T-helper 17 cell (primary cell): ENCODE measurements around the gene RAET1G. TPM values are rescaled to one million over a fixed set of nuclear protein-coding genes. Genes with fewer than 3 reads are reported as not detected.
"Not testable (repeated sequence)": the region's sequence is repeated elsewhere in the genome, so short reads cannot be mapped to it uniquely, and the experiment has no call there.

Experiments used
- ATAC-seq: fragments of 150-1000 bp; cut with Tn5 transposase; 2 replicates; pipeline ENCODE4 v1.10.0; 2021; ENCODE audit warnings: mild to moderate bottlenecking, moderate library complexity
- DNase-seq, 3 donors: peaks; one replicate each; pipeline versions ENCODE4 v3.0.0 to v3.0.0-alpha.2; 2020 to 2021
- H3K9me3 ChIP-seq: one replicate; pipeline ENCODE4 v1.7.0; 2013; ENCODE audit warnings: low read length, mild to moderate bottlenecking; ENCODE audit not compliant: control insufficient read depth, poor library complexity, severe bottlenecking
- H3K27ac Mint-ChIP-seq: one replicate; pipeline ENCODE4 v1.8.0; 2022; ENCODE audit warnings: mild to moderate bottlenecking, moderate library complexity, mixed read lengths
- H3K27me3 Mint-ChIP-seq: one replicate; pipeline ENCODE4 v1.8.0; 2022; ENCODE audit warnings: mixed read lengths
- H3K36me3 Mint-ChIP-seq: one replicate; pipeline ENCODE4 v1.8.0; 2022; ENCODE audit warnings: low read depth, mixed read lengths
- H3K4me1 Mint-ChIP-seq: one replicate; pipeline ENCODE4 v1.8.0; 2022; ENCODE audit warnings: mild to moderate bottlenecking, mixed read lengths
- H3K4me3 Mint-ChIP-seq: one replicate; pipeline ENCODE4 v1.8.0; 2022; ENCODE audit warnings: mild to moderate bottlenecking, moderate library complexity, mixed read lengths
- total RNA-seq, 4 donors: library from RNA in 2 of 4; stranded (reverse) in 2 of 4; gene quantifications; one replicate each; pipeline ENCODE4 v1.2.3 and lab custom pipeline; 2022 to 2026

The RAET1G gene, protein sequence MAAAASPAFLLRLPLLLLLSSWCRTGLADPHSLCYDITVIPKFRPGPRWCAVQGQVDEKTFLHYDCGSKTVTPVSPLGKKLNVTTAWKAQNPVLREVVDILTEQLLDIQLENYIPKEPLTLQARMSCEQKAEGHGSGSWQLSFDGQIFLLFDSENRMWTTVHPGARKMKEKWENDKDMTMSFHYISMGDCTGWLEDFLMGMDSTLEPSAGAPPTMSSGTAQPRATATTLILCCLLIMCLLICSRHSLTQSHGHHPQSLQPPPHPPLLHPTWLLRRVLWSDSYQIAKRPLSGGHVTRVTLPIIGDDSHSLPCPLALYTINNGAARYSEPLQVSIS
- not detected for total RNA-seq
- 0.08 to 0.12 reads per million in 2 donors for total RNA-seq (lab: John Stamatoyannopoulos, UW)

- Mint-ChIP-seq H3K27ac (peak within 1 kb of the TSS; percentile 69), H3K36me3 (peaks cover 2% of the 10 kb centered on the region), H3K4me3 (peak within 1 kb of the TSS; percentile 90), H3K27me3 (peaks cover 88% of the 10 kb centered on the region), H3K4me1 (peaks cover 33% of the 10 kb centered on the region)
- ATAC-seq (peak; percentile 94), DNase-seq (peak; percentile 62 to 74 (median 70))
- no peaks in the 10 kb centered on the region for H3K9me3 ChIP-seq
Measured at GRCh38 chr6:149922642-149923326, at the start of gene RAET1G. Gene RAET1G, minus strand, starts transcription at chr6:149923121. Its CDS starts 111 bp downstream, at chr6:149923010.

- ATAC-seq: no peak
- Mint-ChIP-seq H3K4me1 (peaks cover 16% of the 10 kb centered on the region), H3K4me3 (no peak overlapping the region), H3K36me3 (peaks cover 9% of the 10 kb centered on the region), H3K27ac (no peak overlapping the region), H3K27me3 (peaks cover 82% of the 10 kb centered on the region)
- DNase-seq: no peak
- no peaks in the 10 kb centered on the region for H3K9me3 ChIP-seq
Measured at GRCh38 chr6:149969635-149970034, 46.7 kb upstream of the RAET1G start.

GRCh38 chr6:149968909-149969308 lies 46.0 kb upstream of the RAET1G start:
- H3K27me3 Mint-ChIP-seq: peaks cover 82% of the 10 kb centered on the region
- H3K4me3 Mint-ChIP-seq, H3K36me3 Mint-ChIP-seq, H3K9me3 ChIP-seq, DNase-seq, ATAC-seq, H3K27ac Mint-ChIP-seq: not testable (repeated sequence)
- peaks cover 15% of the 10 kb centered on the region for H3K4me1 Mint-ChIP-seq

DNA sequence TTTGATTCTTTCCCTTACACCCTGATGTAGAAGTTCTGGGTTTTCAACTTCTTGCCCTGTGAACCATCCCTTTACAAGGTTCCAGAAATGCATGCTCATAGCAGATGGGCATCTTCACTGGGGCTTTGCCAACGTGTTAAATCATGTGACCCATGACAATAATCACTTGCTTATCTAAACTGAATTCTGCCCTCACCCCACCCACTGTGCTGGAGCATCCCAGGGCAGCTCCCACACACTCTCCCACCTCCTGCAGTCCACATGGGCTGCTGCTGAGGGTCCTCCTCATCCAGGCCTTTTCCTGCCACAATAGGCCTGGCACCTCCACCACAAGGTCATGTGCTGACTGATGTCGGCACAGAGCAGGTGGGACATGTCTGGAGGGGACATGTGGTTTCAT lies 45.1 kb upstream of the RAET1G start:
- not testable (repeated sequence) for H3K36me3 Mint-ChIP-seq, H3K9me3 ChIP-seq, H3K27ac Mint-ChIP-seq, DNase-seq, H3K4me3 Mint-ChIP-seq, ATAC-seq
- H3K27me3 Mint-ChIP-seq: peaks cover 85% of the 10 kb centered on the region
- peaks cover 22% of the 10 kb centered on the region for H3K4me1 Mint-ChIP-seq

DNA sequence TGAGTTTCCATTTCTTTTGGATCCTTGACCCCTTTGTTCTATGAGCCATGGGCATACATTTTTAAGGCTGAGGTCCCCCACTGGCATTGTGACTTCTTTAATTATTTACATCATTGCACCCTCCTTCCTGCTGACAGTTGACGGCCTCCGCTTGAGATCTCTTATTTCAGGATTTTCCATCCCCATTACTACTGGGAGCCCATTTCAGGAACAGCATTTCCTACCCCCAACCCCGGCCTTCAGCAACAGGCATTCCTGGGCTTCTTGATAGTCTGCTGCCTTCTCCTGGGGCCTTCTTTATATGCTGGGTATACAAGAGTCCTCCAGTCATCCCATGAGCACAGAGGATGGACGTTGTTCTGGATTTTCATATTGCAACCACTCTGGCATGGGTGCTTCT lies 44.7 kb upstream of the RAET1G start:
- peaks cover 85% of the 10 kb centered on the region for H3K27me3 Mint-ChIP-seq
- H3K4me3 Mint-ChIP-seq: no peak overlapping the region

DNA sequence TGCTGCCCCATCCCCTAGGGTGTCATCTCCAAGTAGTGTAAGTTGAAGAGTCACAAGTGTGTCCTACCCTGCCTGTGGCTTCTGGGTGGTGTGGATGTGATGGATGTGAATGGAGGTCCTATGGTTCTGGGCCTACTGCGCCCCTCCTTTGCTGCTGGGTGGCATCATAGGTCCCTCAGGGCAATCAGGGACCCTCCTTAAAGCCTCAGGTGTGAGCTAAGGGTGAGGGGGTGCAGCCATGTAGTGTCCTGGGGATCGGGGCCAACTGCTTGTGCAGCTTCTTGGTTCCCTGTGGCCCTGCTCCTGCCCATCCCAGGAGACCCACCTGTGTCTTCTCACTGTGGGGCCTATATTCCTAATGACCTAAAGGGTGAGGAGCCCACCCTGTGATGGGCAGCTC lies 43.4 kb upstream of the RAET1G start:
- not testable (repeated sequence) for H3K4me3 Mint-ChIP-seq, H3K9me3 ChIP-seq, ATAC-seq, DNase-seq
- Mint-ChIP-seq H3K27me3 (peaks cover 90% of the 10 kb centered on the region), H3K36me3 (peaks cover 10% of the 10 kb centered on the region), H3K27ac (peak overlapping the region; percentile 86), H3K4me1 (peaks cover 23% of the 10 kb centered on the region)

More for the DNA sequence above, 44.7 kb upstream of the RAET1G start:
- Mint-ChIP-seq H3K36me3 (peaks cover 9% of the 10 kb centered on the region), H3K4me1 (peaks cover 23% of the 10 kb centered on the region), H3K27ac (no peak overlapping the region)
- no peak for ATAC-seq
- no peaks in the 10 kb centered on the region for H3K9me3 ChIP-seq
- DNase-seq: no peak

- peaks cover 90% of the 10 kb centered on the region for H3K27me3 Mint-ChIP-seq
- peak overlapping the region; percentile 86 for H3K27ac Mint-ChIP-seq
- peak overlapping the region; percentile 95 for H3K4me3 Mint-ChIP-seq
- H3K4me1 Mint-ChIP-seq: peaks cover 23% of the 10 kb centered on the region
- peaks cover 12% of the 10 kb centered on the region for H3K36me3 Mint-ChIP-seq
- DNase-seq (no peak), ATAC-seq (no peak)
- H3K9me3 ChIP-seq: no peaks in the 10 kb centered on the region
Measured at GRCh38 chr6:149965194-149966020, 42.5 kb upstream of the RAET1G start.

- peaks cover 23% of the 10 kb centered on the region for H3K4me1 Mint-ChIP-seq
- ATAC-seq (no peak), DNase-seq (no peak)
Measured at GRCh38 chr6:149964308-149965193, 41.6 kb upstream of the RAET1G start.

DNA sequence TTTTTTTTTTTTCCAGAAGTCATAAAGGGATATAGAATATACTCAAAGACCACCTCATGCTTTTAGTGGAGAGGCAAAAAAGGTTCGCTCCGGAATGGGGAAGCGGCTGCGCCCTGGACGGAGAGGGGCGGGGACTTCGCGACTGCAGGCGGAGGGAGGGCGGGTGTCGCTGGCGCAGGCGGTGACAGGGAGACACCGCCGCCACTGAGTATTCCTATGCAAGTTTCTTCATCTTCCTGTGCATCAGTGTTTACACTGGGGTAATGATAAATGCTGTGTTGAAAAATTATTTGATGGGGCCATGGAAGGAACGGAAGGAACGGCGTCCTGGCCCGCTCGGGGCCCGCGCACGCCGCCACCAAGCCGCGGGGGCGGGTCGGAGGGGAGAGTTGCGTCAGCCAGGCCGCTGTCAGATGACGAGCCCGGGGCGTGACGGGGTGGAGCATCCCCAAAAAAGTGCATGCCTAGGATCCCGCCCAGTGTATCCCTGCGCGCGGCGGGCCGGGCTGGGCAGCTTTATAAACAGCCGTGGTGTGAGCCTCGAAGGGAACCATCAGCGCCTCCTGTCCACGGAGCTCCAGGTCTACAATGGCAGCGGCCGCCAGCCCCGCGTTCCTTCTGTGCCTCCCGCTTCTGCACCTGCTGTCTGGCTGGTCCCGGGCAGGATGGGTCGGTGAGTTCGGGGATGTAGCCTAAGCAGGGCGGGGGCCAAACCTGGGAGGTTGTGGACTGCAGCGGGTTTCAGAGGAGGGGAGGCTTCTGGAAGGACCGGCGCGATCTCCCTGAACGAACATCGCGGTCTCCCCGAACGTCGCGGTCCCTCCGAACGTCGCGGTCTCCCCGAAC lies 40.8 kb upstream of the RAET1G start, which contains the start of gene ULBP1:
ULBP1 (plus strand) TSS at position 482 of the 846 bp plus-strand sequence; CDS start at position 589, 107 bp downstream.
- Mint-ChIP-seq H3K27ac (peak within 1 kb of the TSS; percentile 86), H3K4me1 (peaks cover 25% of the 10 kb centered on the region), H3K4me3 (peak within 1 kb of the TSS; percentile 95), H3K27me3 (peaks cover 90% of the 10 kb centered on the region), H3K36me3 (peaks cover 11% of the 10 kb centered on the region)
- ATAC-seq: peak; percentile 76
- H3K9me3 ChIP-seq: no peaks in the 10 kb centered on the region
- peak; percentile 40 to 62 (median 62) for DNase-seq

More at GRCh38 chr6:149964308-149965193, 41.6 kb upstream of the RAET1G start:
- Mint-ChIP-seq H3K4me3 (peak overlapping the region; percentile 95), H3K36me3 (peaks cover 10% of the 10 kb centered on the region), H3K27me3 (peaks cover 90% of the 10 kb centered on the region), H3K27ac (peak overlapping the region; percentile 86)
- no peaks in the 10 kb centered on the region for H3K9me3 ChIP-seq

DNA sequence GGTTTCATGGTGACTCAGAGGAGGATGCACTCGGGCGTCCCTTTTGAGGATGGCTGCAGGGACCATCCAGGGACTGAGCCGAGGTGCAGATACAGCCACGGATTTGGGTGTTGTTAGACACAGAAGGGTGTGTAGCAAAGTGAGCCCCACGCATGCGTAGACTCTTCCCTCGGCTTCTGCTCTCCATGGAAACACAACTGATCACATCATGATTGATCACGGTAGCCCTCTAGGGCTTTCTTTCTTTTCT lies 40.2 kb upstream of the RAET1G start:
- peak; percentile 35 for ATAC-seq
- H3K27me3 Mint-ChIP-seq: peaks cover 89% of the 10 kb centered on the region
- peak overlapping the region; percentile 86 for H3K27ac Mint-ChIP-seq

GRCh38 chr6:149962461-149963211 lies 39.7 kb upstream of the RAET1G start:
- Mint-ChIP-seq H3K4me3 (peak overlapping the region; percentile 95), H3K27ac (peak overlapping the region; percentile 86), H3K4me1 (peaks cover 25% of the 10 kb centered on the region), H3K27me3 (peaks cover 88% of the 10 kb centered on the region), H3K36me3 (peaks cover 11% of the 10 kb centered on the region)
- H3K9me3 ChIP-seq: no peaks in the 10 kb centered on the region
- DNase-seq (no peak), ATAC-seq (no peak)

More for the DNA sequence above, 40.2 kb upstream of the RAET1G start:
- Mint-ChIP-seq H3K4me1 (peaks cover 25% of the 10 kb centered on the region), H3K36me3 (peaks cover 11% of the 10 kb centered on the region), H3K4me3 (peak overlapping the region; percentile 95)
- DNase-seq: no peak
- no peaks in the 10 kb centered on the region for H3K9me3 ChIP-seq
